A549 treated with ZK216348 at 1 μM for 4 hours (cell line): ENCODE results near the gene UBE2I. TPM values are rescaled to one million over a fixed set of nuclear protein-coding genes. Genes with fewer than 3 reads are reported as not detected.

Source experiments
- total RNA-seq: library from RNA; stranded (reverse); fragments of 200-300 nt; extraction: Qiagen RNA extraction; gene quantifications from 5 replicates; pipeline ENCODE4 v1.2.3, GENCODE V29; 2022; ENCODE audit warnings: low read depth

UBE2I gene
- total RNA-seq: 154 to 260 TPM (median 165 TPM) in 5 replicates

GRCh38 chr16:1308977-1309885 is at the start of gene UBE2I:
Gene UBE2I (plus strand): TSS chr16:1309636. CDS start chr16:1314031, 4,395 bp downstream.

GRCh38 chr16:1333149-1333812 is 23.8 kb downstream of the UBE2I start, which contains the start of gene BAIAP3:
Gene BAIAP3 (plus strand): TSS chr16:1333645. CDS start chr16:1338550, 4,905 bp downstream.

GRCh38 chr16:1351582-1352362 is 42.3 kb downstream of the UBE2I start, which contains the start of the genes GNPTG and TSR3:
Gene GNPTG (plus strand): TSS chr16:1351931. CDS start chr16:1351966, 35 bp downstream.
Gene TSR3 (minus strand): TSS chr16:1351878. CDS start chr16:1351804, 74 bp downstream.

Other genes with a start within 250 kb of the UBE2I start
- 0.20 to 0.57 TPM (median 0.53 TPM) in 5 replicates for gene SSTR5, start 236.9 kb upstream of the UBE2I start, total RNA-seq
- gene C1QTNF8, start 213.4 kb upstream of the UBE2I start, total RNA-seq: not detected in 5 replicates
- 6.3 to 18.6 TPM (median 17.1 TPM) in 5 replicates for gene CACNA1H, start 156.5 kb upstream of the UBE2I start, total RNA-seq
- not detected in 5 replicates for gene TPSG1, start 84.4 kb upstream of the UBE2I start, total RNA-seq
- 0.20 to 0.27 TPM in 2 of 5 replicates, not detected in the others for gene TPSB2, start 79.5 kb upstream of the UBE2I start, total RNA-seq
- not detected in 5 replicates for gene TPSAB1, start 68.9 kb upstream of the UBE2I start, total RNA-seq
- gene TPSD1, start 53.6 kb upstream of the UBE2I start, total RNA-seq: not detected in 5 replicates
- 0.65 to 1.8 TPM (median 1.3 TPM) in 5 replicates for gene BAIAP3, start 24.0 kb downstream of the UBE2I start, total RNA-seq
- 45.6 to 104 TPM (median 97.7 TPM) in 5 replicates for gene TSR3, start 42.2 kb downstream of the UBE2I start, total RNA-seq
- gene GNPTG, start 42.3 kb downstream of the UBE2I start, total RNA-seq: 20.0 to 35.9 TPM (median 34.1 TPM) in 5 replicates
- 19.8 to 40.8 TPM (median 36.0 TPM) in 5 replicates for gene UNKL, start 105.1 kb downstream of the UBE2I start, total RNA-seq
- 28.4 to 36.8 TPM (median 32.4 TPM) in 5 replicates for gene UQCC4, start 111.1 kb downstream of the UBE2I start, total RNA-seq
- not detected in 5 replicates for gene PERCC1, start 121.4 kb downstream of the UBE2I start, total RNA-seq
- 0.31 to 0.55 TPM (median 0.34 TPM) in 3 of 5 replicates, not detected in the others for gene CCDC154, start 134.9 kb downstream of the UBE2I start, total RNA-seq
- gene CLCN7, start 165.4 kb downstream of the UBE2I start, total RNA-seq: 36.2 to 82.8 TPM (median 80.0 TPM) in 5 replicates
- gene PTX4, start 179.3 kb downstream of the UBE2I start, total RNA-seq: 0.14 TPM in 1 of 5 replicates, not detected in the others
- gene TELO2, start 183.7 kb downstream of the UBE2I start, total RNA-seq: 17.9 to 47.6 TPM (median 40.5 TPM) in 5 replicates
- gene TMEM204, start 224.0 kb downstream of the UBE2I start, total RNA-seq: not detected in 5 replicates